Immature natural killer cell (primary cell): ENCODE results near the gene SLC66A2. TPM values are rescaled to one million over a fixed set of nuclear protein-coding genes. Genes with fewer than 3 reads are reported as not detected.
A peak's percentile ranks its signal among the peaks of the same experiment; 100 is the strongest.
"Not testable (repeated sequence)": the region's sequence is repeated elsewhere in the genome, so short reads cannot be mapped to it uniquely, and the experiment has no call there.

Experiments used
- DNase-seq, 3 donors: peaks; one replicate each; pipeline ENCODE4 v3.0.0; 2022; ENCODE audit warnings: mixed read lengths in 1 of 3
- H3K27ac Mint-ChIP-seq, 6 donors: one replicate each; pipeline ENCODE4 v1.8.0; 2020; ENCODE audit warnings: mixed read lengths in 6 of 6, mild to moderate bottlenecking in 5 of 6, inconsistent platforms in 4 of 6, moderate library complexity in 3 of 6
- H3K27me3 Mint-ChIP-seq, 3 donors: one replicate each; pipeline ENCODE4 v1.8.0; 2020 to 2021; ENCODE audit warnings: low read depth in 3 of 3, mild to moderate bottlenecking in 3 of 3, mixed read lengths in 3 of 3, moderate library complexity in 3 of 3, inconsistent platforms in 1 of 3
- H3K36me3 Mint-ChIP-seq, 3 donors: one replicate each; pipeline ENCODE4 v1.8.0; 2020; ENCODE audit warnings: mixed read lengths in 3 of 3, inconsistent platforms in 2 of 3, mild to moderate bottlenecking in 2 of 3
- H3K4me1 Mint-ChIP-seq, 2 donors: one replicate each; pipeline ENCODE4 v1.8.0; 2020; ENCODE audit warnings: inconsistent platforms in 2 of 2, mild to moderate bottlenecking in 2 of 2, mixed read lengths in 2 of 2, moderate library complexity in 1 of 2
- H3K4me3 Mint-ChIP-seq, 5 donors: one replicate each; pipeline ENCODE4 v1.8.0; 2020; ENCODE audit warnings: mild to moderate bottlenecking in 5 of 5, mixed read lengths in 5 of 5, inconsistent platforms in 3 of 5, moderate library complexity in 3 of 5
- H3K9me3 Mint-ChIP-seq, 6 donors: one replicate each; pipeline ENCODE4 v1.8.0; 2020; ENCODE audit warnings: mild to moderate bottlenecking in 6 of 6, mixed read lengths in 6 of 6, inconsistent platforms in 4 of 6, moderate library complexity in 3 of 6
- polyA plus RNA-seq, 3 donors: library from polyadenylated mRNA; unstranded; fragments of 300-500 nt; fragmentation: Illumina TruSeq; gene quantifications; one replicate each; pipeline ENCODE4 v1.2.3, GENCODE V29; 2021

The SLC66A2 gene
- 10 to 100 TPM in 2 of 3 donors, 1 to 10 TPM in 1; 9.0 to 16.5 (median 11.8) TPM for polyA plus RNA-seq

- Mint-ChIP-seq H3K27me3 (peaks cover 0 to 4% (median 4%) of the 10 kb centered on the region in 3 donors), H3K9me3 (no peaks in the 10 kb centered on the region), H3K4me3 (peak within 1 kb of the TSS; percentile 79 to 87 (median 82)), H3K27ac (peak within 1 kb of the TSS; percentile 17 to 90 (median 62)), H3K36me3 (peaks cover 0 to 3% (median 0%) of the 10 kb centered on the region in 3 donors), H3K4me1 (peaks cover 22 to 27% of the 10 kb centered on the region in 2 donors)
- peak; percentile 90 to 91 (median 90) for DNase-seq
Measured at GRCh38 chr18:79951545-79952455, at the start of gene SLC66A2. Gene SLC66A2, minus strand, starts transcription at chr18:79951653. Its CDS starts 727 bp downstream, at chr18:79950926.

- Mint-ChIP-seq H3K4me1 (no peaks in the 10 kb centered on the region), H3K9me3 (peaks cover 0 to 8% (median 4%) of the 10 kb centered on the region in 6 donors), H3K27ac (no peak overlapping the region), H3K27me3 (peaks cover 0 to 3% (median 0%) of the 10 kb centered on the region in 3 donors), H3K4me3 (no peak overlapping the region), H3K36me3 (peaks cover 0 to 3% (median 0%) of the 10 kb centered on the region in 3 donors)
- no peak for DNase-seq
Measured at GRCh38 chr18:80000877-80001276, 49.4 kb upstream of the SLC66A2 start.

GRCh38 chr18:79999701-80000100, 48.2 kb upstream of the SLC66A2 start:
- not testable (repeated sequence) for H3K4me3 Mint-ChIP-seq, H3K36me3 Mint-ChIP-seq, DNase-seq, H3K27me3 Mint-ChIP-seq, H3K9me3 Mint-ChIP-seq, H3K4me1 Mint-ChIP-seq, H3K27ac Mint-ChIP-seq

GRCh38 chr18:79991494-79991893, 40.0 kb upstream of the SLC66A2 start:
- DNase-seq = no peak
- peaks cover 20 to 23% of the 10 kb centered on the region in 2 donors for H3K4me1 Mint-ChIP-seq
- no peak overlapping the region for H3K4me3 Mint-ChIP-seq
- no peak overlapping the region for H3K27ac Mint-ChIP-seq
- no peaks in the 10 kb centered on the region for H3K36me3 Mint-ChIP-seq
- H3K27me3 Mint-ChIP-seq = peaks cover 0 to 11% (median 2%) of the 10 kb centered on the region in 3 donors
- no peaks in the 10 kb centered on the region for H3K9me3 Mint-ChIP-seq

GRCh38 chr18:79989195-79989497, 37.7 kb upstream of the SLC66A2 start:
- no peak for DNase-seq
- peaks cover 0 to 11% (median 2%) of the 10 kb centered on the region in 3 donors for H3K27me3 Mint-ChIP-seq
- H3K36me3 Mint-ChIP-seq = peaks cover 0 to 5% (median 0%) of the 10 kb centered on the region in 3 donors
- peak overlapping the region; percentile 91 to 97 (median 96) for H3K4me3 Mint-ChIP-seq
- peaks cover 36 to 45% of the 10 kb centered on the region in 2 donors for H3K4me1 Mint-ChIP-seq
- no peaks in the 10 kb centered on the region for H3K9me3 Mint-ChIP-seq
- H3K27ac Mint-ChIP-seq = peak overlapping the region; percentile 88 to 98 (median 98)

GRCh38 chr18:79988451-79989194, 37.2 kb upstream of the SLC66A2 start, which contains the start of gene TXNL4A:
Gene TXNL4A, minus strand, starts transcription at chr18:79988563. Its CDS starts 171 bp downstream, at chr18:79988392.
- H3K4me1 Mint-ChIP-seq = peaks cover 41 to 50% of the 10 kb centered on the region in 2 donors
- DNase-seq = peak; percentile 83 to 87 (median 86)
- H3K9me3 Mint-ChIP-seq = no peaks in the 10 kb centered on the region

GRCh38 chr18:79988071-79988450, 36.6 kb upstream of the SLC66A2 start:
- Mint-ChIP-seq H3K36me3 (peaks cover 0 to 5% (median 0%) of the 10 kb centered on the region in 3 donors), H3K9me3 (no peaks in the 10 kb centered on the region), H3K4me3 (peak overlapping the region; percentile 84 to 96 (median 89)), H3K4me1 (peaks cover 47 to 56% of the 10 kb centered on the region in 2 donors), H3K27ac (peak overlapping the region; percentile 87 to 92 (median 90)), H3K27me3 (peaks cover 0 to 13% (median 5%) of the 10 kb centered on the region in 3 donors)
- peak; percentile 72 to 75 (median 73) for DNase-seq

More at GRCh38 chr18:79988451-79989194, 37.2 kb upstream of the SLC66A2 start, which contains the start of gene TXNL4A:
- Mint-ChIP-seq H3K36me3 (peaks cover 0 to 5% (median 0%) of the 10 kb centered on the region in 3 donors), H3K4me3 (peak within 1 kb of the TSS; percentile 91 to 97 (median 96)), H3K27ac (peak within 1 kb of the TSS; percentile 92 to 98 (median 98)), H3K27me3 (peaks cover 0 to 13% (median 5%) of the 10 kb centered on the region in 3 donors)

GRCh38 chr18:79987566-79987965, 36.1 kb upstream of the SLC66A2 start:
- Mint-ChIP-seq H3K9me3 (no peaks in the 10 kb centered on the region), H3K27ac (peak overlapping the region; percentile 87 to 92 (median 90)), H3K36me3 (peaks cover under 1 to 5% (median under 1%) of the 10 kb centered on the region in 3 donors), H3K4me3 (peak overlapping the region; percentile 84 to 96 (median 89)), H3K4me1 (peaks cover 52 to 60% of the 10 kb centered on the region in 2 donors), H3K27me3 (peaks cover 0 to 13% (median 5%) of the 10 kb centered on the region in 3 donors)
- DNase-seq = no peak

- Mint-ChIP-seq H3K9me3 (no peaks in the 10 kb centered on the region), H3K27me3 (peaks cover 0 to 13% (median 5%) of the 10 kb centered on the region in 3 donors), H3K27ac (peak overlapping the region; percentile 55 to 92 (median 90)), H3K4me3 (peak overlapping the region; percentile 70 to 96 (median 89)), H3K4me1 (peaks cover 60 to 68% of the 10 kb centered on the region in 2 donors), H3K36me3 (peaks cover 3 to 5% (median 4%) of the 10 kb centered on the region in 3 donors)
- no peak for DNase-seq
Measured at GRCh38 chr18:79986726-79987125, 35.3 kb upstream of the SLC66A2 start.

- H3K4me3 Mint-ChIP-seq = no peak overlapping the region
- H3K36me3 Mint-ChIP-seq = peaks cover 3 to 5% (median 4%) of the 10 kb centered on the region in 3 donors
- peak overlapping the region in 4 of 6 donors; percentile 16 to 43 (median 23) for H3K27ac Mint-ChIP-seq
- no peak for DNase-seq
- peaks cover 68 to 83% of the 10 kb centered on the region in 2 donors for H3K4me1 Mint-ChIP-seq
- H3K9me3 Mint-ChIP-seq = no peaks in the 10 kb centered on the region
- H3K27me3 Mint-ChIP-seq = peaks cover 2 to 13% (median 3%) of the 10 kb centered on the region in 3 donors
Measured at GRCh38 chr18:79985172-79985571, 33.7 kb upstream of the SLC66A2 start.

- Mint-ChIP-seq H3K27me3 (peaks cover 2 to 9% (median 3%) of the 10 kb centered on the region in 3 donors), H3K27ac (peak overlapping the region in 5 of 6 donors; percentile 47 to 75 (median 56)), H3K36me3 (peaks cover 3 to 10% (median 8%) of the 10 kb centered on the region in 3 donors), H3K9me3 (no peaks in the 10 kb centered on the region), H3K4me3 (peak overlapping the region; percentile 5 to 79 (median 38)), H3K4me1 (peaks cover 72 to 87% of the 10 kb centered on the region in 2 donors)
- peak; percentile 45 to 58 (median 52) for DNase-seq
Measured at GRCh38 chr18:79983793-79984192, 32.3 kb upstream of the SLC66A2 start.

GRCh38 chr18:79983253-79983652, 31.8 kb upstream of the SLC66A2 start:
- no peak for DNase-seq
- Mint-ChIP-seq H3K36me3 (peaks cover 3 to 10% (median 8%) of the 10 kb centered on the region in 3 donors), H3K9me3 (no peaks in the 10 kb centered on the region), H3K4me1 (peaks cover 71 to 86% of the 10 kb centered on the region in 2 donors), H3K4me3 (peak overlapping the region in 4 of 5 donors; percentile 14 to 46 (median 28)), H3K27ac (peak overlapping the region in 2 of 6 donors; percentile 19 to 40), H3K27me3 (peaks cover 2 to 6% (median 3%) of the 10 kb centered on the region in 3 donors)

- no peak for DNase-seq
- H3K27me3 Mint-ChIP-seq = peaks cover 3 to 4% (median 4%) of the 10 kb centered on the region in 3 donors
- H3K9me3 Mint-ChIP-seq = no peaks in the 10 kb centered on the region
- H3K4me1 Mint-ChIP-seq = peaks cover 73 to 87% of the 10 kb centered on the region in 2 donors
- peaks cover 3 to 10% (median 8%) of the 10 kb centered on the region in 3 donors for H3K36me3 Mint-ChIP-seq
- peak overlapping the region in 2 of 5 donors; percentile 36 to 41 for H3K4me3 Mint-ChIP-seq
- peak overlapping the region in 3 of 6 donors; percentile 34 to 83 (median 37) for H3K27ac Mint-ChIP-seq
Measured at GRCh38 chr18:79982736-79983135, 31.3 kb upstream of the SLC66A2 start.
